Measurements from ENCODE around the gene KMO. TPM values are rescaled to one million over a fixed set of nuclear protein-coding genes. Genes with fewer than 3 reads are reported as not detected.

The KMO gene
- total and polyA plus RNA-seq, 4 donors, result 10.2 to 37.3 (median 19.6) TPM

GRCh38 chr1:241607497-241607896, 75.3 kb downstream of the KMO start:
- peaks cover 0 to 8% (median 0%) of the 10 kb centered on the region in 4 donors for H3K36me3 ChIP-seq (ENCODE audit: control insufficient read depth in 4 of 4, insufficient read depth in 3 of 4, low read depth in 1 of 4, low read length in 3 of 4)
- DNase-seq (ENCODE audit: low spot score), result no peak
- H3K4me1 ChIP-seq (ENCODE audit: control insufficient read depth in 4 of 4, insufficient read depth in 4 of 4, low read length in 3 of 4), result peaks cover 2 to 19% (median 16%) of the 10 kb centered on the region in 4 donors
- H3K27ac ChIP-seq (ENCODE audit: low read depth in 1 of 2, low read length in 2 of 2), result no peak overlapping the region
- H3K9me3 ChIP-seq (ENCODE audit: control insufficient read depth in 4 of 4, low read length in 3 of 4), result no peaks in the 10 kb centered on the region
- no peaks in the 10 kb centered on the region for H3K27me3 ChIP-seq (ENCODE audit: control insufficient read depth in 4 of 4, insufficient read depth in 4 of 4, low read length in 3 of 4)
- no peak for TF ChIP-seq CTCF (IDR thresholded peaks at IDR 0.05; ENCODE audit: low read depth, low read length, missing input control)
- TF ChIP-seq HNF4G (IDR thresholded peaks at IDR 0.05), result no peak
- no peak for TF ChIP-seq FOXA2 (IDR thresholded peaks at IDR 0.05)
- no peak for TF ChIP-seq RXRA (IDR thresholded peaks at IDR 0.05)
- no peak for TF ChIP-seq GABPA (IDR thresholded peaks at IDR 0.05 in 1 of 2, conservative IDR thresholded peaks at IDR 0.05 in 1 of 2)
- TF ChIP-seq ATF3 (IDR thresholded peaks at IDR 0.05), result no peak
- no peak for TF ChIP-seq SP1 (IDR thresholded peaks at IDR 0.05)
- no peak for TF ChIP-seq YY1 (IDR thresholded peaks at IDR 0.05)
- TF ChIP-seq RAD21 (IDR thresholded peaks at IDR 0.05), result no peak
- no peak for TF ChIP-seq FOXA1 (IDR thresholded peaks at IDR 0.05)
- TF ChIP-seq NR2F2 (IDR thresholded peaks at IDR 0.05), result no peak
- no peak for TF ChIP-seq TAF1 (conservative IDR thresholded peaks at IDR 0.05)
- TF ChIP-seq ZBTB33 (IDR thresholded peaks at IDR 0.05), result no peak
- TF ChIP-seq EGR1 (IDR thresholded peaks at IDR 0.05; ENCODE audit: low read depth in 2 of 2), result no peak
- H3K4me3 ChIP-seq (ENCODE audit: low read depth in 1 of 3, low read length in 3 of 3), result no peak overlapping the region
- no peak overlapping the region for H3K9ac ChIP-seq (ENCODE audit: low read depth in 1 of 2, low read length in 2 of 2)

- DNase-seq (ENCODE audit: low spot score), result no peak
- 70% methylated on average over 3 of the region's 3 CpGs for WGBS
- no peaks in the 10 kb centered on the region for H3K9me3 ChIP-seq (ENCODE audit: control insufficient read depth in 4 of 4, low read length in 3 of 4)
- TF ChIP-seq HNF4G (IDR thresholded peaks at IDR 0.05) (no peak), NR2F2 (IDR thresholded peaks at IDR 0.05) (no peak), FOXA2 (IDR thresholded peaks at IDR 0.05) (no peak), MAX (IDR thresholded peaks at IDR 0.05) (no peak)
- peaks cover 0 to 2% (median 0%) of the 10 kb centered on the region in 4 donors for H3K36me3 ChIP-seq (ENCODE audit: control insufficient read depth in 4 of 4, insufficient read depth in 3 of 4, low read depth in 1 of 4, low read length in 3 of 4)
- no peaks in the 10 kb centered on the region for H3K27me3 ChIP-seq (ENCODE audit: control insufficient read depth in 4 of 4, insufficient read depth in 4 of 4, low read length in 3 of 4)
- no peak overlapping the region for H3K4me3 ChIP-seq (ENCODE audit: low read depth in 1 of 3, low read length in 3 of 3)
- H3K27ac ChIP-seq (ENCODE audit: low read depth in 1 of 2, low read length in 2 of 2), result no peak overlapping the region
- H3K4me1 ChIP-seq (ENCODE audit: control insufficient read depth in 4 of 4, insufficient read depth in 4 of 4, low read length in 3 of 4), result peaks cover 2 to 19% (median 16%) of the 10 kb centered on the region in 4 donors
- H3K9ac ChIP-seq (ENCODE audit: low read depth in 1 of 2, low read length in 2 of 2), result no peak overlapping the region
Measured at GRCh38 chr1:241608379-241609033, 76.3 kb downstream of the KMO start.
